Mesodermal cell (in vitro differentiated cells): ENCODE measurements around the gene CD247.

Experiments used
- H3K27ac ChIP-seq: 2 replicates; pipeline ENCODE4 v1.7.0; 2013; ENCODE audit warnings: mild to moderate bottlenecking, low read depth, low read length, moderate library complexity; ENCODE audit not compliant: severe bottlenecking
- H3K36me3 ChIP-seq: 2 replicates; pipeline ENCODE4 v1.7.1; 2013; ENCODE audit warnings: mild to moderate bottlenecking, low read length, moderate library complexity; ENCODE audit not compliant: control insufficient read depth, insufficient read depth
- H3K4me1 ChIP-seq: one replicate; pipeline ENCODE4 v1.7.1; 2013; ENCODE audit warnings: mild to moderate bottlenecking, low read length; ENCODE audit not compliant: insufficient read depth, control insufficient read depth, poor library complexity, severe bottlenecking
- H3K4me3 ChIP-seq: 2 replicates; pipeline ENCODE4 v1.7.0; 2013; ENCODE audit warnings: low read length, control low read depth, mild to moderate bottlenecking; ENCODE audit not compliant: insufficient read depth, poor library complexity, severe bottlenecking; ENCODE audit errors: extremely low read depth
- H3K9me3 ChIP-seq: 2 replicates; pipeline ENCODE4 v1.7.1; 2013; ENCODE audit warnings: mild to moderate bottlenecking, low read length, moderate library complexity; ENCODE audit not compliant: control insufficient read depth
- WGBS, 2 experiments: methylation state at CpG; one replicate each; pipeline ENCODE4 v1.1.5; 2013; ENCODE audit warnings: missing lambda C conversion rate in 2 of 2; ENCODE audit not compliant: insufficient coverage in 2 of 2; 5-methylcytosine and 5-hydroxymethylcytosine counted together

The CD247 gene

GRCh38 chr1:167522246-167522645 lies 3.9 kb upstream of the CD247 start:
- Histone ChIP-seq H3K9me3 (no peaks in the 10 kb centered on the region), H3K4me3 (no peak overlapping the region), H3K27ac (no peak overlapping the region), H3K4me1 (no peaks in the 10 kb centered on the region), H3K36me3 (no peaks in the 10 kb centered on the region)
- WGBS, 2 experiments = 92 to 100% methylated on average over 4 of the region's 5 CpGs

- Histone ChIP-seq H3K4me3 (no peak overlapping the region), H3K27ac (no peak overlapping the region), H3K4me1 (no peaks in the 10 kb centered on the region), H3K36me3 (no peaks in the 10 kb centered on the region), H3K9me3 (no peaks in the 10 kb centered on the region)
These were observed 2.4 kb upstream of the CD247 start for GRCh38 chr1:167520711-167521206.

- Histone ChIP-seq H3K9me3 (no peaks in the 10 kb centered on the region), H3K4me3 (no peak overlapping the region), H3K36me3 (no peaks in the 10 kb centered on the region), H3K27ac (no peak overlapping the region), H3K4me1 (no peaks in the 10 kb centered on the region)
- WGBS, 2 experiments = 91 to 95% methylated on average over 26 of the region's 30 CpGs
These were observed 596 bp downstream of the CD247 start for GRCh38 chr1:167517535-167518330.

GRCh38 chr1:167516404-167517388 lies 1.6 kb downstream of the CD247 start:
- Histone ChIP-seq H3K9me3 (no peaks in the 10 kb centered on the region), H3K36me3 (no peaks in the 10 kb centered on the region), H3K4me1 (no peaks in the 10 kb centered on the region), H3K4me3 (no peak overlapping the region), H3K27ac (no peak overlapping the region)
- 85 to 92% methylated on average over 11 to 13 of the region's 19 CpGs for WGBS, 2 experiments

- Histone ChIP-seq H3K4me1 (no peaks in the 10 kb centered on the region), H3K36me3 (no peaks in the 10 kb centered on the region), H3K27ac (no peak overlapping the region), H3K9me3 (no peaks in the 10 kb centered on the region), H3K4me3 (no peak overlapping the region)
- 70 to 88% methylated on average over 3 to 4 of the region's 4 CpGs for WGBS, 2 experiments
These were observed 2.4 kb downstream of the CD247 start for GRCh38 chr1:167515893-167516321.

GRCh38 chr1:167515461-167515860 lies 2.9 kb downstream of the CD247 start:
- H3K4me3 ChIP-seq = no peak overlapping the region
- no peak overlapping the region for H3K27ac ChIP-seq
- H3K4me1 ChIP-seq = no peaks in the 10 kb centered on the region
- no peaks in the 10 kb centered on the region for H3K36me3 ChIP-seq
- WGBS, 2 experiments = no CpG with 5 or more reads among the region's 3 CpGs
- H3K9me3 ChIP-seq = no peaks in the 10 kb centered on the region

- no peaks in the 10 kb centered on the region for H3K4me1 ChIP-seq
- WGBS, 2 experiments = 76 to 100% methylated on average over 3 to 6 of the region's 9 CpGs
- H3K27ac ChIP-seq = no peak overlapping the region
- no peaks in the 10 kb centered on the region for H3K36me3 ChIP-seq
- H3K9me3 ChIP-seq = no peaks in the 10 kb centered on the region
- H3K4me3 ChIP-seq = no peak overlapping the region
These were observed 4.0 kb downstream of the CD247 start for GRCh38 chr1:167514288-167514687.

- no peaks in the 10 kb centered on the region for H3K9me3 ChIP-seq
- 88 to 93% methylated on average over 5 to 6 of the region's 7 CpGs for WGBS, 2 experiments
- no peak overlapping the region for H3K27ac ChIP-seq
- no peaks in the 10 kb centered on the region for H3K4me1 ChIP-seq
- H3K36me3 ChIP-seq = no peaks in the 10 kb centered on the region
- no peak overlapping the region for H3K4me3 ChIP-seq
These were observed 6.2 kb downstream of the CD247 start for GRCh38 chr1:167512046-167512654.

GRCh38 chr1:167511374-167511986 lies 6.8 kb downstream of the CD247 start:
- no peak overlapping the region for H3K27ac ChIP-seq
- WGBS, 2 experiments = 91 to 96% methylated on average over 9 of the region's 11 CpGs
- no peak overlapping the region for H3K4me3 ChIP-seq
- H3K9me3 ChIP-seq = no peaks in the 10 kb centered on the region
- H3K4me1 ChIP-seq = no peaks in the 10 kb centered on the region
- no peaks in the 10 kb centered on the region for H3K36me3 ChIP-seq

- no peaks in the 10 kb centered on the region for H3K4me1 ChIP-seq
- no peak overlapping the region for H3K4me3 ChIP-seq
- WGBS, 2 experiments = 94 to 100% methylated on average over 1 to 2 of the region's 4 CpGs
These were observed 7.4 kb downstream of the CD247 start for GRCh38 chr1:167510881-167511280.

More at GRCh38 chr1:167510881-167511280, 7.4 kb downstream of the CD247 start:
- Histone ChIP-seq H3K9me3 (no peaks in the 10 kb centered on the region), H3K27ac (no peak overlapping the region), H3K36me3 (no peaks in the 10 kb centered on the region)
